Duodenal mucosa (tissue), 2 donors: ENCODE data around the gene GATA6.

Experiments
- H3K27ac ChIP-seq: one replicate; pipeline ENCODE4 v1.7.0; 2013; ENCODE audit warnings: low read depth, low read length
- H3K27me3 ChIP-seq, 2 donors: one replicate each; pipeline ENCODE4 v1.7.0; 2013; ENCODE audit warnings: low read length in 2 of 2, control low read depth in 1 of 2; ENCODE audit not compliant: insufficient read depth in 2 of 2, control insufficient read depth in 1 of 2
- H3K36me3 ChIP-seq, 2 donors: one replicate each; pipeline ENCODE4 v1.7.0; 2013; ENCODE audit warnings: low read length in 2 of 2, control low read depth in 1 of 2; ENCODE audit not compliant: insufficient read depth in 2 of 2, control insufficient read depth in 1 of 2
- H3K4me1 ChIP-seq, 2 donors: one replicate each; pipeline ENCODE4 v1.7.0; 2013; ENCODE audit warnings: low read length in 2 of 2, control low read depth in 1 of 2; ENCODE audit not compliant: insufficient read depth in 2 of 2, control insufficient read depth in 1 of 2
- H3K4me3 ChIP-seq, 2 donors: one replicate each; pipeline ENCODE4 v1.7.0; 2013; ENCODE audit warnings: low read length in 2 of 2, low read depth in 1 of 2
- H3K9ac ChIP-seq, 2 donors: one replicate each; pipeline ENCODE4 v1.7.0; 2013; ENCODE audit warnings: low read length in 2 of 2, low read depth in 1 of 2
- H3K9me3 ChIP-seq, 2 donors: one replicate each; pipeline ENCODE4 v1.7.0; 2013; ENCODE audit warnings: low read length in 2 of 2, control low read depth in 1 of 2; ENCODE audit not compliant: control insufficient read depth in 1 of 2

The GATA6 gene

DNA sequence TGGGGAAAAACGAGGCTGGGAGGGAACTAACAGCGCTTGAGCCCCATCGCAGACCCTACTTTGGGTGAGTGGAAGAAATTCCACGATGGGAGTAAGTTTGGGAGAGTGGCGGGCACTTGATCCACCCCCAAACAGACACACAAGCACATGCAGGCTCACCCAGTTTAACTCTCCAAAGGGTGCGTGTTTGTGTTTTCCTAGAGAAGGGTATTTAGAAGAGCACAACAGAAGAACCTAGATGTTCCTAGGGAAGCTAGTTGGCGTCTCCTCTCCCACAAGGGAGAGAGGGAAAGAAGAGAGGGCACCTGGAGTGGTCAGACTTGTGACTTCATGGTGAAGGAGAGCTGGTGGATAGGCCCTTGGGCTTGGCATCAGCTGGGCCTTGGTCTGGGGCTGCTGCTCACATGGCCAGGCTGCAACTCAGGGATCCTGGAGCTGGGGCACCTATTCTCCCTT, 3.2 kb downstream of the GATA6 start:
- Histone ChIP-seq H3K4me3 (peak overlapping the region; percentile 82 to 88), H3K27ac (peak overlapping the region; percentile 53)

DNA sequence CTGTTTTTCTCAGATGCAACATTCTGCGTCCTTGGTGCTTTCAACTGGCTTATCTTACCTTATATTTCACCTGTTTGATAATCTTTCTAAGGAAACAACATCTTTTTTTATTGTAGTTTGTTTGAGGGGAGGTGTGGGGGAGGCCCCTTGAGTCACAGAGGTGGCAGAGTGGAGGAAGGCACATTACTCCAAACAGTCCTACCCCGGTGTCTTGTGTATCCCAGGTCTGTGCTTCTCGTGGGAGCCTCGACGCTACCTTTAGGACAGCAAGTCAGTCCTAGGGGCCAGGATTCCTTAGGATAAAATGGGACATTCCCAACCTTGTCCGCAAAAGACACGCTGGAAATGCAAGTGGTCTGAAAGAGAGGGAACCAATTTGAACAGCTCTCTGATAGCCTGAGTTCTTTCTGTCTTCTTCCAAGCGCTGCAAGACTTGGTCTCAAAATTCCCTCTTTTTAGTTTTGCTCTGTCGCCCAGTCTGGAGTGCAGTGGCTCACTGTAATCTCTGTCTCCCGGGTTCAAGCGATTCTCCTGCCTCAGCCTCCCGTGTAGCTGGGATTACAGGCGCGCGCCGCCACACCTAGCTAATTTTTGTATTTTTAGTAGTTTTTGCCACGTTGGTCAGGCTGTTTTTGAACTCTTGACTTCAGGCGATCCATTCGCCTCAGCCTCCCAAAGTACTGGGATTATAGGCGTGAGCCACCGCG, 4.0 kb downstream of the GATA6 start:
- peak overlapping the region; percentile 82 to 88 for H3K4me3 ChIP-seq
- H3K27ac ChIP-seq, result peak overlapping the region; percentile 27
- peaks cover 3 to 12% of the 10 kb centered on the region in 2 donors for H3K27me3 ChIP-seq
- peak overlapping the region; percentile 84 to 97 for H3K9ac ChIP-seq
- peaks cover 8 to 9% of the 10 kb centered on the region in 2 donors for H3K36me3 ChIP-seq
- H3K9me3 ChIP-seq, result no peaks in the 10 kb centered on the region
- peaks cover 0 to 1% of the 10 kb centered on the region in 2 donors for H3K4me1 ChIP-seq

More for the DNA sequence above, 3.2 kb downstream of the GATA6 start:
- Histone ChIP-seq H3K9ac (peak overlapping the region; percentile 84 to 97), H3K27me3 (peaks cover 8 to 13% of the 10 kb centered on the region in 2 donors), H3K36me3 (peaks cover 8 to 9% of the 10 kb centered on the region in 2 donors), H3K4me1 (no peaks in the 10 kb centered on the region), H3K9me3 (no peaks in the 10 kb centered on the region)

DNA sequence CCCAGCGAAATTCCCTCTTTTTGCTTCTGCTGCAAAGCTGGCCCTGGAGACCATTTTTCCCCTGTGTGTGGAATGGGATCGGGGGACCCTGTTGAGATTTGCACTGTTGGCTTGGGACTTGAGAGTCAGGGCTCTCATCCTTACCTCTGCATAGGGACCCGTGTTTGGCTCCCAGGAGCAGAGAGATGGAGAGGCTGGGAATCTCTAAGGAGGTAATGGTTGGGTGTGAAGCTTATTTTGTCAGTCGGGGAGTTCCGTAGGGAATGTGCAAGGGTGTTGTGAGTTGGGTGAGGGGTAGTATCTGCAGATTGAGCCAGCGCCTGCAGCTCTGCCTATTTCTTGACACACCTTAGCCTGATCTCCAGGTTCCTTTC, 4.5 kb downstream of the GATA6 start:
- Histone ChIP-seq H3K9ac (peak overlapping the region; percentile 84 to 97), H3K27ac (peak overlapping the region; percentile 27), H3K9me3 (no peaks in the 10 kb centered on the region), H3K4me3 (peak overlapping the region; percentile 82 to 88), H3K4me1 (peaks cover 0 to 7% of the 10 kb centered on the region in 2 donors), H3K27me3 (peaks cover 0 to 8% of the 10 kb centered on the region in 2 donors), H3K36me3 (peaks cover 8 to 9% of the 10 kb centered on the region in 2 donors)

DNA sequence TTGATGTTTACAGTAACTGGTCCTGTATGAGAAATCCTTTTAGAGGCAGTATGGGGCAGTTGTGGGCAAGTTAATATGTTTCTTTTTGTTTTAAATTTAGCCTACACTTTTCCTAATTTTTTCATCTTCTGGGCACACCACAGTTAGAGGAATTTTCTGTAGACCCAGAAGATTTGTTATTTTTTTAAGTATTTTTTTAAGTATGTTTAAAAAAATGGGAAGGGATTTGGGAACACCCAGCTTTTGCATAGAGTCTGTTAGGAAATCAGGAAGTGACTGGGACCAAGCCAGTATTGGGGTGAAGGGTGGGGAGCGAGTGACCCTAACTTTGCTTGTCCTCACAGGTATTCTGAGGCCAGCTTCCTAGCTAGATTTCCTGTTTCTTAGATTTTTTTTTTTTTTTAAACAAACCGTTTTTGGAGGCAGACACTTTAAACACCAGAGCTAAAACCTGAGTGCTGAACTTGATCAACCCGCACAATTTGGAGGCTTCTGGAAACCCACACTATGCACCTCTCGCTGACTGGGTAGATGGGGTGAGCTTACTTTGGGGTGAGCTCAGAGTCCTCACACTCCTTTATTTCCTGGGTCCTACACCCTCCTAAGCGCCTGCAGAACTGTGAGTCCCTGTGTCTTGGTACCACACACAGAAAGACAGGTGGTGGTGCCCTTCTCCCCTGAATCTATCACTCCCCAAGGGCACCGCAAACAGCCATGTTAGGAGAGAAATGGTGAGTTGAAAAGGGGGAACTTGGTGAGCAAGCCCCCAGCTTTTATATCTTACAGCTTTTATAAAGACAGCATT, 5.2 kb downstream of the GATA6 start:
- peak overlapping the region; percentile 33 for H3K27ac ChIP-seq
- H3K36me3 ChIP-seq, result peaks cover 8 to 9% of the 10 kb centered on the region in 2 donors

DNA sequence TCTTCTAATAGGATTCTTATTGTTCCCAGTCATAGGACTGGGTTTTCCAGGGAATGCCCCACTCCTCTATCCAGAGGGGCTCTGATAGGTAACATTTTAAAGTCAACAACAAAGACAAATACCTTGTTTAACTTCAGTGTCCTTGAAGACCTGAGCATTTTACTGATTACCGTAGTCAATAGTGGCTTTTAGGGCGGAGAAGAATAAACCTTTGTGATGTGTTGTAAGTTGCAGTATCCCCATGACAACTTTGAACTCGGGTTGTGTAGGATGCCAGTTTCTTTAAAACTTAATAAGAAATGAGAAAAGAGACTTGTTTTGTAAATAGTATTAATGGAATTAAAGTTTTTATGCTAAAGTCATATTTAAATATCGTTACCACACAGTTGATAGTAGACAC, 6.0 kb downstream of the GATA6 start:
- H3K9me3 ChIP-seq, result no peaks in the 10 kb centered on the region
- peaks cover 0 to 8% of the 10 kb centered on the region in 2 donors for H3K27me3 ChIP-seq
- H3K36me3 ChIP-seq, result peaks cover 8 to 9% of the 10 kb centered on the region in 2 donors
- peak overlapping the region; percentile 84 to 97 for H3K9ac ChIP-seq
- peak overlapping the region; percentile 33 for H3K27ac ChIP-seq
- peak overlapping the region; percentile 82 to 88 for H3K4me3 ChIP-seq
- peaks cover 0 to 14% of the 10 kb centered on the region in 2 donors for H3K4me1 ChIP-seq

More for the DNA sequence above, 5.2 kb downstream of the GATA6 start:
- H3K4me1 ChIP-seq, result peaks cover 0 to 7% of the 10 kb centered on the region in 2 donors
- H3K9me3 ChIP-seq, result no peaks in the 10 kb centered on the region
- peak overlapping the region; percentile 84 to 97 for H3K9ac ChIP-seq
- H3K4me3 ChIP-seq, result peak overlapping the region; percentile 82 to 88
- peaks cover 0 to 8% of the 10 kb centered on the region in 2 donors for H3K27me3 ChIP-seq

DNA sequence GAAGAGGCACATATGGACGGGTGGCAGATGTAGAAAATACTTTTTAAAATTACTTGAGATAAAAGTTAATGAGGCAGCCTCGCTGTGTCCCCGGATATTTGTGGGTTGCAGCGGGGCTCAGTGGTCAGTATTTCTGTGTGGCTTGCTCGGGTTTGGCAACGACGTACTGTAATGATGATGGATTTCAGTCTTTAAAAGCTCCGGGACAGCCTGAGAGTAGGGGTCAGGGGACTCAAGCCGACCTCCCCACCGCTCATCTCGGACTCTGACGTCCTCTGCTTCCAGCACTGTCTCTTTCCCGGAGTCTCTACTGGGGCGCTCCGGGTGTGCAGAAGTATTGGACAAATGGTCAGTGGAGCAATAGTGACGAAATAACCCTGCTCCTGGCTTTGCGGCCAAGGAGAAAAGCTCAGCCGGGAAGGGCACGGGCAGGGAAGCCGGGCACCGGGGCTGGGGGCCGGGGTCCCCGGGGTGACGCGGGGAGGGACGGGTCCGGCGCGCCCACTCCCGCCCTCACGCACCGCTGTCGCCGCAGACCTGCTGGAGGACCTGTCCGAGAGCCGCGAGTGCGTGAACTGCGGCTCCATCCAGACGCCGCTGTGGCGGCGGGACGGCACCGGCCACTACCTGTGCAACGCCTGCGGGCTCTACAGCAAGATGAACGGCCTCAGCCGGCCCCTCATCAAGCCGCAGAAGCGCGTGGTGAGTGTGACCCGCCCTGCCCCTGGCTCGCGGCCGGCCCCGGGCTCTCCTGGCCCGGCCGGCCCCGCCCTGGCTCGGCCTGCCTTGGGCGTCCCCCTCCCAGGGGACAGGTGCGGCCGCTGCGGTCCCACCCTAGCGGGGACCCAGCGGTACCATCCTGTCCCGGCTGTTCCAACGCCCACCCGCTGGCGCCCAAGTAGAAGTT, 7.3 kb downstream of the GATA6 start:
- peak overlapping the region; percentile 76 for H3K27ac ChIP-seq
- peaks cover 0 to 8% of the 10 kb centered on the region in 2 donors for H3K27me3 ChIP-seq
- peaks cover 6 to 8% of the 10 kb centered on the region in 2 donors for H3K36me3 ChIP-seq
- H3K9me3 ChIP-seq, result no peaks in the 10 kb centered on the region
- peak overlapping the region; percentile 69 to 97 for H3K9ac ChIP-seq
- H3K4me3 ChIP-seq, result peak overlapping the region; percentile 69 to 88
- H3K4me1 ChIP-seq, result peaks cover 0 to 15% of the 10 kb centered on the region in 2 donors

DNA sequence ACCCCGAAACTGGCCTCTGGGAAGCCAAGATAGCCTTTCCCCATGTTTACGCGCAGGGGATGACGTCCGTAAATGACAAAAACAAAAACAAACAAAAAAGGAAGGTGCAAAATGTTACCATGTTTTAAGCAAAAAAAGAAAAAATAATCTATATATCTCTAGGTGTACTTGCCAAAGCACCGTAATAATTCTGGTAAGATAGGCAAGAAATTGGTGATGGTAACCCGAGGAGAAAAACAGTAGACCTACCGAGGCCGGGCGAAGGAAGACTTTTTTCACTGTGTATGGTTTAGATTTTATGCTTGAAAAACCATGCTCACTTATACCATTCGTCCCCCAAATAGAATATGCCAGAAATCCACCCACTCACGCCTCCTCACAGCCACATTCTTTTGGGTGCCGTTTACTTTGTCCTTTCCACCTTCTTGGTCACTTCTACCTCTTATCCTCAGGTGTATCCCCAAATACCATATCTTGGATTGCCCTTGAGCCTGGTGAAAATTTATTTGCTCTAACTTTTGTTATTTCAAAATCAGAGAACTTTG, 8.0 kb downstream of the GATA6 start:
- Histone ChIP-seq H3K36me3 (peaks cover 2 to 7% of the 10 kb centered on the region in 2 donors), H3K4me3 (peak overlapping the region; percentile 69 to 88), H3K9me3 (no peaks in the 10 kb centered on the region), H3K9ac (peak overlapping the region; percentile 69 to 97), H3K27ac (peak overlapping the region; percentile 76), H3K27me3 (peaks cover 0 to 8% of the 10 kb centered on the region in 2 donors), H3K4me1 (peaks cover 0 to 20% of the 10 kb centered on the region in 2 donors)

DNA sequence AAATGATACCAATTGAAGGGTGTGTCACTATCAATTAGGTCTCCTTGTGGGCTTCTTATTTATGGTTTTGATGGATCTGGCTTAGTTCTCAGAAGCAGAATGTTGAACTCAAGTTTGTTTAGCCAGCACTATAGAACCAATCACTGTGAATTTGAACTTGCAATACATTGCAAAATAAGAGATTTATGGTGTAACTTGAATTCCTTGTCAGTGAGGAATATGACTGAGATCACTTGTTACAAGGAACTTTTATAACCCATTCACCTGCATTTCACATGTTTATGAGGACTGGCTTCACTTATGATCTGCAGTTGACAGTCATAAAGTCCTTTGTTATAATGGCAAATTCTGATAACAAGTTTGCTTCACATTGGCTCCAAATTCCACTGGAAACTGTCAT, 9.8 kb downstream of the GATA6 start:
- Histone ChIP-seq H3K36me3 (no peaks in the 10 kb centered on the region), H3K27ac (peak overlapping the region; percentile 57), H3K9me3 (no peaks in the 10 kb centered on the region), H3K4me3 (peak overlapping the region in 1 of 2 donors; percentile 17), H3K27me3 (peaks cover 0 to 2% of the 10 kb centered on the region in 2 donors), H3K9ac (no peak overlapping the region), H3K4me1 (peaks cover 1 to 31% of the 10 kb centered on the region in 2 donors)

DNA sequence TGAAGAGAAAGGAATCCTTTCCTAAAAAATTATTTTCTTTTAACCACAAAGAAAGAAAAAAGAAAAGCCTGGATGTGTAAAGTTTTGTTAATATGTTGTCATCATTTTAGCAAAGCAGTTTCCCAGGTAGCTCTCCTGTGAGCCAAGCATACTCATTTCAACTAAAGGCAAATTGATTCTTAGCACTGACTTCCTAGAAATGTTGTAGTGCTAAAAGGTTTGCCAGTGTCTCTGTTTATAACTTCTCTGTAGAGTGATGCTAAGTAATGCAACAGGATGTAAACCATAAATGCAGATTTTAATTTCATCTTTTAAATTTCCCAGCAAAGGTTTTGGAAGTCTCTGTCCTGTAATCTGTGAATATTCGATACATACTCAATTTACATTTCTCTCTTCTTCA, 10.2 kb downstream of the GATA6 start:
- H3K36me3 ChIP-seq, result peaks cover 0 to 4% of the 10 kb centered on the region in 2 donors
- peak overlapping the region in 1 of 2 donors; percentile 41 for H3K9ac ChIP-seq
- H3K4me1 ChIP-seq, result peaks cover 5 to 31% of the 10 kb centered on the region in 2 donors
- H3K4me3 ChIP-seq, result peak overlapping the region in 1 of 2 donors; percentile 34
- peaks cover 0 to 2% of the 10 kb centered on the region in 2 donors for H3K27me3 ChIP-seq
- no peaks in the 10 kb centered on the region for H3K9me3 ChIP-seq
- no peak overlapping the region for H3K27ac ChIP-seq
